HG02884 (cell line): ENCODE data around the gene LRRK1.

Experiments used
- ATAC-seq: cut with Tn5 transposase; IDR thresholded peaks from one replicate; pipeline ENCODE4 v1.9.1; 2021; ENCODE audit warnings: mild to moderate bottlenecking, moderate library complexity; ENCODE audit not compliant: unreplicated experiment

The LRRK1 gene

DNA sequence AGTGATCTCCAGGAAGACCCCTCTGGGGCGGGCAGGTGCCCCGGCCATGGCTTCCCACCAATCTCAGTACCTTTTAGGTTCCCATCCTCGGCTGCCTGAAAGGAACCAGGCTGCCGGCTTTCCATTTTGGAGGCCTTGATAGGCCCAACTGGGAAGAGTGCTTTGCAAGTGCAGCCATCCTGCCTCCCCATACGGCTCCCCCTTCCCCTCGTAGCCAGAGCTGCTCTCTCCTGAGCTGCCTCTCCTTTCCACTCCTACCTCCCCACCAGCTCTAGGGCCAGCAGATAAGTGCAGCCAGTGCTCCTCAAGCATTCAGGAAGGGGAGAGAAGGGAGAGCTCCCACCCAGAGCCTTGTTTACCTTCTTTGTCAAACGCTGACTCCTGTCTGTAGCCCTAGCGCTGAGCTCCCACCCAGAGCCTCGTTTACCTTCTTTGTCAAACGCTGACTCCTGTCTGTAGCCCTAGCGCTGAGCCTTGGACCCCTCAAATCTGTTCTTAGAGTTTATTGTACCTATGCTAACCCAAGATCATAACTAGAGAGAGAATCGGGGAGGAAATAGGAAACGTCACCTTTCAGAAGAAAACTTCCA is 133.0 kb downstream of the LRRK1 start:
- no peak for ATAC-seq

DNA sequence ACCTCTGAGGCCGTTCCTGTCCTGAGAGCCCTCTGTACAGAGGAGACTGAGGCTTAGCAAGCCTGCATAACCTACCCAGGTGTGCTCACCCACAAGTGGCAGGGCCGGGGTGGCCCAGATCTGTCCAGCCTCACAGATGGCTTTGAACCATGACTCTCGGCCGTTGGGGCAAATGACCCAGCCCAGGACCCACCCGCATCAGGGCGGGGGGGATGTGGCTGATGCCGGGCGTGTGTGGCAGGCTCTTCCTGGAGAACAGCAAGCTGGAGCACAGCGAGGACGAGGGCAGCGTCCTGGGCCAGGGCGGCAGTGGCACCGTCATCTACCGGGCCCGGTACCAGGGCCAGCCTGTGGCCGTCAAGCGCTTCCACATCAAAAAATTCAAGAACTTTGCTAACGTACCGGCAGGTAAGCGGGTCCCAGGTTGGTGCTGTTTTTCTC is 133.5 kb downstream of the LRRK1 start:
- no peak for ATAC-seq

DNA sequence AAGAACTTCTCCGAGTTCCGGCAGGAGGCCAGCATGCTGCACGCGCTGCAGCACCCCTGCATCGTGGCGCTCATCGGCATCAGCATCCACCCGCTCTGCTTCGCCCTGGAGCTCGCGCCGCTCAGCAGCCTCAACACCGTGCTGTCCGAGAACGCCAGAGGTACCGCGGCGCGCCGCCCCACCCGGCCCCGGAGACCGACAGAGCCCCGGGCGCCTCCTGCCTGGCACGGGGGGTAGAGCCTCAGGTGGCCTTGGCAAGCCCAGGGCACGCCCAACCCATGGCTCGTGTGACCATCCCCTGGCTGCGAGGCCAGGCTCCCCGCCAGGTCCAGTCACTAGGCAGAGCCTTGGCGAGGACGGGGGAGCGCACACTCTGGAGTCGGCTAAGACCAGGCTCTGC is 134.1 kb downstream of the LRRK1 start:
- ATAC-seq, result no peak

DNA sequence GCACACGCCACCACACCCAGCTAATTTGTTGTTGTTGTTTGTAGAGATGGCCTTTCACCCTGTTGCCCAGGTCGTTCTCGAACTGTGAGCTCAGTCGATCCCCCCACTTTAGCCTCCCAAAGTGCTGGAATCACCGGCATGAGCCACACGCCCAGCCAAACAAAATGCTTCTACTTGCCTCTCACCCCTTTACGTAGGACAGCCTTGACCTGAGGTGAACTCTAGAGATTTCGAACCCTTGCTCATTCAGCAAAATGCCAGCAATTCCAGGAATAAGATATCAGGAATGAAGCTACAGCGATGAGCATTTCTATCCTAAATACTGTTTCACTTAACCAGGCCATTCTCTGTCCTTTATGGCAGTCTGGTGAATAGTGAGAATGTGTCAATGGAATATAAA is 135.0 kb downstream of the LRRK1 start:
- no peak for ATAC-seq

DNA sequence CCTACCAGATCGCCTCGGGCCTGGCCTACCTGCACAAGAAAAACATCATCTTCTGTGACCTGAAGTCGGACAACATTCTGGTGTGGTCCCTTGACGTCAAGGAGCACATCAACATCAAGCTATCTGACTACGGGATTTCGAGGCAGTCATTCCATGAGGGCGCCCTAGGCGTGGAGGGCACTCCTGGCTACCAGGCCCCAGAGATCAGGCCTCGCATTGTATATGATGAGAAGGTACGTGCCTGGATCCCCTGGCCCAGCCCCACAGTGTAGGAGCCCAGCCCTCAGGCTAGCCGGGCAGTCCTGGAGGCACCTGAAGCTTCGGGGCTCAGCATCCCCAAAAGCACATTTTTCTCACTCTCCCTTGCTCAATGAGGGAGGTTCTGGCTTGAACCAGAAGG is 135.8 kb downstream of the LRRK1 start:
- no peak for ATAC-seq

DNA sequence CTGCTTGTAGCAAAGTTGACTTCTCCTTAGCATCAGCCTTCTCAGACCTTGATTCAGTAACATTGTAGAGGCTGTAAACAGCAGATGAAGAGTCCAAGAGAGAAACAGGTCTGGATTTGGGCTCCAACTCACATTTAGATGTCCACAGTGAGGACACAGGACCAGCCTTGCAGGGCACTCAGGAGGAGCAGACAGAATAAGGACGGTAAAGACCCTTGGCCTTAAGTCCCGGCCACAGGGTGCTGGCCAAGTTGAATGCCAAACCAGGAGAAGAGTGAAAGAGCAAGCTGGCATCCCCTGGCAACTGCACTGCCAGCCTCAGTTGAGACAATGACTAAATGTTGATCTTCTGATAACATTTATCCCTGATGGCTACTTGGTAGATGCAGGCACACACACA is 136.3 kb downstream of the LRRK1 start:
- no peak for ATAC-seq

DNA sequence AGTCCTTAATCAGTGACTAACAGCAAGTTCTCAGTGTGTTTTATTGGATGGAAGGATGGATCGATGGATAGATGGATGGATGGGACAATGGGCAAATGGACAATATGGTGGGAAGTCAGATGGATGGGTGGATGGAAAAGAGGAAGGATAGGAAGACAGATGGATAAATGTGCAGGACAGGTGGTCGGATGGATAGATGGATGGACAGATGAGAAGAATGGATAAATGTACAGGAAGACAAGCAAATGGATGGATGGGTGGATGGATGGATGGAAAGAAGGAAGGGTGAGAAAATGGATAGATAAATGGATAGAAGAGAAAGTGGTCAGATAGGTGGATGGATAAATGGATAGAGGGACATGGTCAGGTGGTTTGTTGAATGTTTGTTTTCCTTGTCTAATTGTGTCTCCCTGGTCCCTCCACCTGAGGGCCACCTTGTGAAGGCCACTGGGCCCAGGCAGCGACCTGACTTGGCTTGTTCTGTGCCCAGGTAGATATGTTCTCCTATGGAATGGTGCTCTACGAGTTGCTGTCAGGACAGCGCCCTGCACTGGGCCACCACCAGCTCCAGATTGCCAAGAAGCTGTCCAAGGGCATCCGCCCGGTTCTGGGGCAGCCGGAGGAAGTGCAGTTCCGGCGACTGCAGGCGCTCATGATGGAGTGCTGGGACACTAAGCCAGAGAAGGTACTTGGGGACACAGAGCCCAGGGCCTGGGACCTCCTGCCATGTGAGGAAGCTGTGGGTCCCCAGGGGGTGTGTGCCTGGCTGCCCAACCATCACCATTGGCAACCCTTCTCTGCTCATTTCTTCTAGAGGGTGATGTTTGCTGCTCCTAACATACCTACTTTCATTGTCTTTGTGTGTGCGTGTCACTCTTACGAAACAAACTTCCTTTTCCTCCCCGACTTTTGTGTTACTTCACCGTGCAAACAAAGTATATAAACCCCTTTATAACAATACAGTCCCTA is 137.5 kb downstream of the LRRK1 start:
- ATAC-seq, result no peak

DNA sequence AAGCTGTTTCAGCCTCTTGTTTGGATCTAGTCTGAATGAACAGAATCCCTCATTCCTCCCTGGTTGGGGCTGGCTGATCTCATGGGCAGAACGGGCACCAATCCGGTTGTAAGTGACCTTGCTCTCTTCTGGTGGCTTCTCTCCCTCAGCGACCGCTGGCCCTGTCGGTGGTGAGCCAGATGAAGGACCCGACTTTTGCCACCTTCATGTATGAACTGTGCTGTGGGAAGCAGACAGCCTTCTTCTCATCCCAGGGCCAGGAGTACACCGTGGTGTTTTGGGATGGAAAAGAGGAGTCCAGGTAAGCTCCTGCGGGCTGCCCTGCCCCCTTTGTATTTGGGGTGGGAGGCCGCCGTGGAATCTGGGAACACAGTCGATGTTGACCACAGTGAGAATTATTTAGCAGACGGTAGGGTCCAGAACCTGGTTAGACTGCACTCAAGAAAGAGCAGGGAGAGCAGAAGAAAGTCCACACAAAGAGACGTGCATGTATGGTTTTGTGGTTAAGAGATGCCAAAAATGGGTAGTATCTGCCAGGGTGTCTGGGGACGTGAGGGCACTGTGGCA is 138.8 kb downstream of the LRRK1 start:
- no peak for ATAC-seq

DNA sequence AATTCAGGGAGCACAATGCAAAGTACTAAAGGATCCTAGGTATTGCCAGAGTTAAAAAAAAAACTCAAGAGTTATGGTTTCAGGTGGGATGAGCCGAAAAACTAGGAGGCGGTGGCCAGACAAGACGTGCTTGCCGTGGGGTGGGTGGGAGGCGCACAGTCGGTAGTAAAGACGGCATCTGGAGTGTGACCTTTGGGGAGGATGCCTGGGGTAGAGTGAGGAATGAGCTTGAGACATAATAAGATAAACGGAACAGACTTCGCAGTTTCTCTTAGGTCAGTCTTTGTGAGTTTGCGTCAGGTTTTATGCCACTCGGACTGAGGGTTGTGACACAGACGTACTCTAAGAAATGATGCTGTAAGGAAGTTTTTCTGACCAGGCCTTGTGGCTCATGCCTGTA is 139.6 kb downstream of the LRRK1 start:
- ATAC-seq, result no peak

DNA sequence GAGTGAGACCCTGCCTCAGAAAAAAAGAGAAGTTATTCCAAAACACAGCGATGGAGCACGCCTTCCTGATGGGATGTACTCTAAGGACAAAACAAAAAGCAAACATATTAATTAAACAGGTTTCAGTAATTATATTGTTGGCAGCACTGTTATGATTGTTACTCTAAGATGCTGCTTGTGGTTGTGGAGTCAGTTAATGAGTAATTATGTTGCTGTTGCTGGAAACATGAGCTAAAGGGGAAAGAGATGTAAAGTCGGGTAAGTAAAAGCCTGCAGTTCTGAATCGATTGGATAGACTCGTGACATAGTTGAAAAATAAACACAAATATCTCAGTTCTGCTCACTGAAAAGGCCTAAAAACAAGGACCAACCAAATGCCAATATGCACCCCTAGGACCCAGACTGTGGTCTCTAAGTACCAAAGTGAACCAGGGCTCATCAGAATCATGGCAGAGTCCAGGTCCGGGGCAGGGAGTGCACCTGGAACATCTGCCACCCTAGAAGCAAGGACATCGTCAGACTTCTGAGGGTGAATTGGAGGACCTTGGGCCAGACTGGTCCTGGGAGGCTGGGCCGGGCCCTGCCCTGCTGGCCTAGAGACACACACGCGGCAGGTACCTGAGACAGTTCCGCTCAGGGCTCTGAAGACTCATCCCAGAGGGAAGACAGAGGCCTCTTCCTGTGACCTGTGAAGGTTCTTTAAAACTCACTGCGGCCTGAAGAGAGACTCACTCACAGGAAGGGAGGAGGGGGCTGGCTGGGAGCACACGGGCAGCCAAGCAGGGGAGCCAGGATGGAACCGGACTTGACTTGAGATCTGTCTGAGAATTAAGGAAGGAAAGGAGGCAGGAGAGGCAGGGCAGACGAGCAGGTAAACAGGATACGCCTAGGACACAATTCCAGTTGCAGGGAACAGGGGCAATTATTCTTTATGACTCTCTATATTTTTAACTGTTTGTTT is 140.5 kb downstream of the LRRK1 start:
- no peak for ATAC-seq

DNA sequence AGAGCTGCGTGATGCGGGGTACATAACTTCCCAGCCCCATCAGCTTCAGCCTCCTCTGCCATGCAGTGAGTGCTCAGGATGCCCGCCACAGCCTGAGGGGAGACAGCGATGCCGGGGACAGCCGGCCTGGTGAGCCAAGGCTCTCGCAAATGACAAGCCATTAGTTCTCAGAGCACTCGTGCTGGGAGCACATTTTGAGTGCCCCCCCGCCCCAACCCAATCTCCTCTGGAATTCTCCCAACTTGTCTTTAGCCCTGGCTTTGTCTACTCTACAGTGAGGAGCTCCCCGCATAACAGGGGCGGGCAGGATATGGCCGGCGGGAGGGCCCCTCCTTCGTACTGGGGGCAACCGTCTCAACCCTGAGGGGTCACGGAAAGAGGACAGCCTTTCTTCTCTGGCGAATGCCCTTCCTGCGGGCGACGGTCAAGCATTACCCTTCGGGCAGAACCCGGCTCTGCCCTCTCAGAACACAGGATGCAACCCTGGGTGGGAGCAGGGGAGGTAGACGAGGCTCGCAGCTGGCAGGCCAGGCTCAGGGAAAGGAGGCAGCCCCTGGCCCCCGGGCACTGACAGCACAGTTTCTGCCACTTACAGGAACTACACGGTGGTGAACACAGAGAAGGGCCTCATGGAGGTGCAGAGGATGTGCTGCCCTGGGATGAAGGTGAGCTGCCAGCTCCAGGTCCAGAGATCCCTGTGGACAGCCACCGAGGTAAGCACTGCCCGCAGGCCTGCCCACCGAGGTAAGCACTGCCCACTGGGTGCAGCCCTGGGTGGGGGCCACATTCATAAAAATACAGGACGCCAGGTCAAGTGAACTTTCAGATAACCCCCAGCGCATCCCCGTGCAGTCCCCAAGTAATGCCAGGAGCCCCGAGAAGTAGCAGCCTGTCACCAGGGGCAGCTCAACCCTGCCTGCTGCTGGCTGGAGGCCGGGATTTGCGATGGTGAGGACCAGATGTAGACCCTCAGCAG is 141.7 kb downstream of the LRRK1 start:
- ATAC-seq, result no peak

DNA sequence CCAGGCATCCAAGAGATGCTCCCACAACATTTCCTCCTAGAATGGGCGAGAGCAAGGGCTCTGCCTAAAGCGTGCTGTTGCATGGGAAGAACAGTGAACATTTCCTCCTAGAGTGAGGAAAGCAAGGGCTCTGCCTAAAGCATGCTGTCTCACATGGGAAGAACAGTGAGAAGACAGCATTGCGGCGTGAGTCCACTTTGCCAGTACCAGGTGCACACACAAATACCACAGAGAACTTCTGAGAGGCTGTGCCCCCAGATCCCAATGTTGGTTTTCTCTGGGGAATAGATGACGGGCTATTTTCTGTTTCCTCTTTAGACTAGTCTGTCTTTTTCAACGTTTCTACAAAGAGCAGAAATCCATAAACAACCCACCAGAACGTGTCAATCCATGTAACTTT is 142.9 kb downstream of the LRRK1 start:
- ATAC-seq, result no peak

DNA sequence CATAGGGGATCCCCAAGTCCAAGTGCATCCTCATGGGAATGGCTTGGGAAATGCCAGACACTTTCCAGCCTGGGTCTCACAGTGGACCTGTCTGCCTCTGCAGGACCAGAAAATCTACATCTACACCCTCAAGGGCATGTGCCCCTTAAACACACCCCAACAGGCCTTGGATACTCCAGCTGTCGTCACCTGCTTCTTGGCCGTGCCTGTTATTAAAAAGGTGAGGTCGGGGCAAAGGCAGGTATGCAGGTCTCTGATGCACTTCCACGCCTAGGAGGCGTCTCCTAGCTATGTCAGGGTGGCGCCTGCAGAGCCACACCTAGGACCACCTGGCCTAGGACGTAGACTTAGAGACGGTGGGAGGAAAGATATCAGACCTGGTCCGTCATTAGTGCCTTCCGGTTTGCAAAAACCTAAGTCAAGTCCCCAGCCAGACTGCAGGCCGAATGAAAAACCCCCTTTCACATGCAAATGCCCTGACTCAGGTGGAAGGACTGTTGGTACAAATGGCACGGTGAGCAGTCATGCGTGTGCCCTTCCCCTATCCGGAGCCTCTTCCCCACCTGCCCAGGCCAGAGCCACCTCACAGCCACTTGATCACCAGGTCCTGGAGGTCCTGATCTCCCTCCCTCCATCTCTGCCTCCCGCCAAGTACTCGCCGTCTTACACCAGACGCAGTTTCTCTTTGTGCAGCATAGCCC is 143.5 kb downstream of the LRRK1 start:
- ATAC-seq, result peak; percentile 60

DNA sequence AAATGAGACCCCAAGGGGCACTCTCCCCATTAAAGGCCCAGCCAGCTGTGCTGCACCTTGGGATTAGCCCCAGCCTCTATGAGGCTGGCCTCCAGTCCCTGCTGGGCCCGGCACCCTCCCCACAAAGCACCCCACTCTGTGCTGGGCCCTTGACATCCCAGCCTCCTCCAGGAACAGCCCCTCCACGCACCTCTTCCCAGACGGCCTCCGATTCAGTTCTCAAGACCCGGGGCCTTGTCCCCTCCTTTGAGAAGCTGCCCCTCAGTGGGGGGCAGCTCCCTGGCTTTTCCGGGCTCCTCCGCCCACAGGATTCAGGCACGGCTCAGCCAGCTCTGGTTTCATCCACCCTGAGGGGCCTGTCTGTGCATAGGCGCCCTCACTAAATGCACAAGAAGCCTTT is 144.1 kb downstream of the LRRK1 start:
- ATAC-seq, result no peak

DNA sequence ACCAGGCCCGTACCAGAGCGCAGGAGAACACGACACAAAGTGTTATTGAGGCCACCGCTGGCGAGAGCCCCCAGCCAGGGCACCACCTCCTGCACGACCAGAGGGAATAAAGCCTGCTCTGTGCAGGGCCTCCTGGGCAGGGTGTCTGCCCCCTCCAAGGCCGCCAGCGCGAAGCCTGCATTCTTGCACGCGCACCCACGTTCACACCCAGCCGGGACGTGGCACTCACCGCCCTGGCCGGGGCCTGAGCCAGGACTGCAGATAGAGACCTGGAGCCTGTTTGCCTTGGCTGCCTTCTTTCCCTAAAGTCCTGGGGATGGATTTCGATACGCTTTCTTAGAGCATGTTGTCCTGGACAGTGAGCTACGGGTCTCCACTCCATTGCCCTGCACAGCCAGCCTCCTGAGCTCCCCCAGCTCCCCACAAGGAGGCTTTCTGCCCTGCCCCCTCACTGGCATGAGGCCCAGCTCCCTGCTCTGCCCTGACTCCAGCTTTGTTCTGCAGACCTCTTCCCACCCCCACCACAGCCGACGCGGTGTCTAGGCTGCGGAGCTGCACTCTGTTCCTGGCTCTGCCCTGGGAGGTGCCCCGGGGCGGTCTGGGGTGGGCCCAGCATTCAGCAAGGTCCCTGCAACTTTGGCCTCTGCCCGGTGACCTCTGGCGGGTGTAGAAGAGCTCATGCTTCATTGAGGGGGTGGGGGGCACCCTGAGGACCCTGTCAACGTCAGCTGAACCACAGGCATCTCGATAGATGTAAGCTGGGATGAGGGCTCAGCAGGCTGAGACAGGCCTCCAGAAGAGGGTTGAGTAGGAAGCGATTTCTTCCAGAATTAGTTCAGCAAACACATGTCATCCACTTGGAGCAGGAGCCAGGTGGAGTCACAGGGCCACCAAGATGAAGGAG is 145.0 kb downstream of the LRRK1 start:
- ATAC-seq, result no peak

DNA sequence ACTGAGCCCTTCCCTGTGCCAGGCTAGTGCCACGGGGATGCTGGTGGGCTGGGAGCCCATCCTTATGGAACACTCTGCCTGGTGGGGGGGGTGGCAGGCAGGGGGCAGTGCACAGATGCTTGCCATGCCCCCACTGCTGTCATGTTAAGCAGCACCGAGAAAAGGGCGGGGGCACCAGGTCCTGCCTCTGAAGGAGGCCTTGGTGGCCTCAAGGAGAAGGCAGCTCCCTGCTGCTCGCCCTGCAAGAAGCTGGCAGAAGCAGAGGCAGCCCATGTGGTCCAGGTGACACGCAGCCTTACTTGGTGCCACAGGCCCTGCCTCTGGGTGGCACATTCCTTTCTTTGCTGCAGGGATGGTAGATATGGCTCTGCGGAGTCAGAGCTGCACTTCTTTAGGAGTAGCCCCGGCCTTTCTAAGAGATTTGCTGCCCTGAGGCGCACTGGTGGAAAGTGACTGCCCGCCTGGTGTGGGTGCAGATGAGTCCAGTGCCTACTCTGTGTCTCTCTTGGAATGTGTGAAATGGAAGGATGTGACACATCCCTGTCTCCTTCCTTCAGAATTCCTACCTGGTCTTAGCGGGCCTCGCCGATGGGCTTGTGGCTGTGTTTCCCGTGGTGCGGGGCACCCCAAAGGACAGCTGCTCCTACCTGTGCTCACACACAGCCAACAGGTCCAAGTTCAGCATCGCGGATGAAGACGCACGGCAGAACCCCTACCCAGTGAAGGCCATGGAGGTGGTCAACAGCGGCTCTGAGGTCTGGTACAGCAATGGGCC is 145.8 kb downstream of the LRRK1 start:
- no peak for ATAC-seq

DNA sequence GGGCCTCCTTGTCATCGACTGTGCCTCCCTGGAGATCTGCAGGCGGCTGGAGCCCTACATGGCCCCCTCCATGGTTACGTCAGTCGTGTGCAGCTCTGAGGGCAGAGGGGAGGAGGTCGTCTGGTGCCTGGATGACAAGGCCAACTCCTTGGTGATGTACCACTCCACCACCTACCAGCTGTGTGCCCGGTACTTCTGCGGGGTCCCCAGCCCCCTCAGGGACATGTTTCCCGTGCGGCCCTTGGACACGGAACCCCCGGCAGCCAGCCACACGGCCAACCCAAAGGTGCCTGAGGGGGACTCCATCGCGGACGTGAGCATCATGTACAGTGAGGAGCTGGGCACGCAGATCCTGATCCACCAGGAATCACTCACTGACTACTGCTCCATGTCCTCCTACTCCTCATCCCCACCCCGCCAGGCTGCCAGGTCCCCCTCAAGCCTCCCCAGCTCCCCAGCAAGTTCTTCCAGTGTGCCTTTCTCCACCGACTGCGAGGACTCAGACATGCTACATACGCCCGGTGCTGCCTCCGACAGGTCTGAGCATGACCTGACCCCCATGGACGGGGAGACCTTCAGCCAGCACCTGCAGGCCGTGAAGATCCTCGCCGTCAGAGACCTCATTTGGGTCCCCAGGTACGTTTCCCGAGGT is 146.5 kb downstream of the LRRK1 start:
- ATAC-seq, result no peak
